K562 (cell line): ENCODE results near the gene GIMAP8. TPM values are rescaled to one million over a fixed set of nuclear protein-coding genes. Genes with fewer than 3 reads are reported as not detected.

Source experiments
- ATAC-seq: fragments of 200-7000 bp; cut with Tn5 transposase; 3 replicates; pipeline ENCODE4 v1.9.1; 2020; ENCODE audit warnings: moderate library complexity
- BruUV-seq: library from RNA; stranded (reverse); fragments of 400-500 nt; replicated peaks from 2 replicates; lab custom pipeline; 2021; lab: Mats Ljungman, UMichigan
- CTCF ChIA-PET: fragments of 300-600 bp; formaldehyde crosslinking; extraction: SDS; loops from one replicate; lab custom pipeline; 2021; ENCODE audit warnings: low intra/inter-chr PET ratio; lab: Yijun Ruan, JAX
- POLR2A ChIA-PET: fragments of 300-600, 350-650 bp; sonication (Branson Sonifier 250); formaldehyde crosslinking; extraction: SDS; loops from one replicate; lab custom pipeline; 2021; ENCODE audit warnings: antibody characterized with exemption, inconsistent platforms; lab: Yijun Ruan, JAX
- DNase-seq, 4 experiments: peaks; one replicate each; pipeline versions ENCODE4 v3.0.0 to v3.0.0-alpha.2; 2011 to 2018; ENCODE audit warnings: low spot score in 3 of 4, mixed read lengths in 3 of 4; ENCODE audit errors: extremely low read depth in 1 of 4
- FAIRE-seq: peaks from 2 replicates; lab custom pipeline; 2011; peaks lifted over from hg19 to GRCh38; lab: Jason Lieb, UNC
- H2AFZ ChIP-seq: 2 replicates; pipeline ENCODE4 v1.6.0; 2011; ENCODE audit warnings: low read depth, low read length, control low read depth, inconsistent platforms
- H3K27ac ChIP-seq: fragments of 200-600 bp; 3 replicates; pipeline ENCODE4 v1.8.0; 2011; ENCODE audit warnings: low read depth, mild to moderate bottlenecking, control low read depth, inconsistent platforms, low read length, moderate library complexity, mixed read lengths; ENCODE audit errors: extremely low read depth
- H3K27me3 ChIP-seq, 2 experiments: fragments of 300-600 bp in 1 of 2; 2 replicates in 1 of 2; 3 replicates in 1 of 2; pipeline versions ENCODE4 v1.6.0 to v1.8.0; 2011; ENCODE audit warnings: inconsistent platforms in 2 of 2, low read length in 2 of 2, mild to moderate bottlenecking in 1 of 2, mixed read lengths in 1 of 2, moderate library complexity in 1 of 2; ENCODE audit not compliant: control insufficient read depth in 2 of 2, insufficient read depth in 2 of 2
- H3K36me3 ChIP-seq: fragments of 300-600 bp; 3 replicates; pipeline ENCODE4 v1.8.0; 2011; ENCODE audit warnings: mild to moderate bottlenecking, low read length, inconsistent platforms; ENCODE audit not compliant: control insufficient read depth, insufficient read depth
- H3K4me1 ChIP-seq, 2 experiments: fragments of 200-600 bp in 1 of 2; replicated peaks in 1 of 2; 2 replicates in 1 of 2; 3 replicates in 1 of 2; pipeline versions ENCODE4 v1.5.1 to v1.8.0; 2011; ENCODE audit warnings: inconsistent platforms in 2 of 2, low read length in 2 of 2, mild to moderate bottlenecking in 1 of 2, mixed read lengths in 1 of 2, moderate library complexity in 1 of 2; ENCODE audit not compliant: control insufficient read depth in 2 of 2, insufficient read depth in 2 of 2
- H3K4me2 ChIP-seq: 2 replicates; pipeline ENCODE4 v1.6.1; 2011; ENCODE audit warnings: low read length, control low read depth, inconsistent platforms, mixed read lengths; ENCODE audit not compliant: insufficient read depth
- H3K4me3 ChIP-seq: fragments of 200-600 bp; sonication (generic), shearing (Covaris generic); 2 replicates; pipeline ENCODE4 v1.5.1; 2016; ENCODE audit warnings: control low read depth, inconsistent platforms
- H3K79me2 ChIP-seq: fragments of 200-600 bp; 3 replicates; pipeline ENCODE4 v1.8.0; 2011; ENCODE audit warnings: low read length, inconsistent platforms; ENCODE audit not compliant: control insufficient read depth, insufficient read depth
- H3K9ac ChIP-seq, 2 experiments: 2 replicates each; pipeline versions ENCODE4 v1.6.0 to v1.6.1; 2011; ENCODE audit warnings: low read depth in 2 of 2, low read length in 2 of 2, control low read depth in 1 of 2, inconsistent platforms in 1 of 2, mild to moderate bottlenecking in 1 of 2, mixed read lengths in 1 of 2; ENCODE audit not compliant: insufficient read depth in 1 of 2
- H3K9me1 ChIP-seq: one replicate; pipeline ENCODE4 v1.6.0; 2011; ENCODE audit warnings: inconsistent platforms, mild to moderate bottlenecking, low read length, moderate library complexity; ENCODE audit not compliant: control insufficient read depth, insufficient read depth
- H3K9me3 ChIP-seq: replicated peaks from 2 replicates; pipeline ENCODE4 v1.5.1; 2011; ENCODE audit warnings: low read depth, low read length, inconsistent platforms; ENCODE audit not compliant: control insufficient read depth, insufficient read depth
- H4K20me1 ChIP-seq: replicated peaks from 2 replicates; pipeline ENCODE4 v1.6.1; 2011; ENCODE audit warnings: low read length, inconsistent platforms, mixed read lengths; ENCODE audit not compliant: control insufficient read depth, insufficient read depth
- ADNP ChIP-seq: fragments of 200-800 bp; sonication (Bioruptor generic); IDR thresholded peaks from 2 replicates; pipeline ENCODE4 v1.6.1; 2016; ENCODE audit warnings: missing genetic modification characterization, missing compliant biosample characterization
- PML ChIP-seq: IDR thresholded peaks from 2 replicates; pipeline ENCODE4 v1.6.1; 2012; ENCODE audit warnings: low read length, inconsistent platforms
- POLR2AphosphoS2 ChIP-seq: IDR thresholded peaks from 2 replicates; pipeline ENCODE4 v1.6.1; 2012; ENCODE audit warnings: low read length, improper control_type of control experiment
- RAD51 ChIP-seq: fragments of 450-650 bp; IDR thresholded peaks from 2 replicates; pipeline ENCODE4 v1.7.1; 2016; ENCODE audit warnings: low read depth, mild to moderate bottlenecking, borderline replicate concordance
- TAF9B ChIP-seq: fragments of 450-650 bp; IDR thresholded peaks from 2 replicates; pipeline ENCODE4 v1.6.1; 2018; ENCODE audit warnings: mild to moderate bottlenecking; ENCODE audit not compliant: partially characterized antibody
- USF2 ChIP-seq: sonication (generic); formaldehyde crosslinking; IDR thresholded peaks from 2 replicates; pipeline ENCODE4 v1.5.0; 2020; ENCODE audit warnings: missing genetic modification reagents
- WHSC1 ChIP-seq: IDR thresholded peaks from one replicate; pipeline ENCODE4 v1.6.1; 2012; ENCODE audit warnings: low read length, control low read depth, inconsistent platforms
- ZNF134 ChIP-seq: fragments of 250-450 bp; sonication (Bioruptor Pico); conservative IDR thresholded peaks from 2 replicates; pipeline ENCODE4 v1.4.0; 2020
- ZNF280A ChIP-seq: fragments of 450-650 bp; IDR thresholded peaks from 2 replicates; pipeline ENCODE4 v1.6.1; 2018; ENCODE audit warnings: mild to moderate bottlenecking, low read depth; ENCODE audit not compliant: partially characterized antibody
- ZNF407 ChIP-seq: fragments of 450-650 bp; IDR thresholded peaks from 2 replicates; pipeline ENCODE4 v1.6.1; 2016; ENCODE audit warnings: low read depth
- WGBS: fragments of 100-300 bp; shearing (Covaris generic); methylation state at CpG from one replicate; pipeline ENCODE4 v1.1.6; 2016; ENCODE audit warnings: low coverage, mixed read lengths; ENCODE audit not compliant: insufficient coverage; ENCODE audit errors: missing lambda C conversion rate; 5-methylcytosine and 5-hydroxymethylcytosine counted together
- in situ Hi-C: fragments of 300-500 bp; cut with MboI; formaldehyde crosslinking; loops from 4 replicates; pipeline ENCODE4 v1.15.0; 2018; ENCODE audit warnings: inconsistent platforms, mixed read lengths
- intact Hi-C: fragments of 100-400 bp; cut with micrococcal nuclease; formaldehyde crosslinking; loops from 2 replicates; pipeline ENCODE4 v1.14.2; 2022
- polyA plus RNA-seq, 8 experiments: library from polyadenylated mRNA; depleted of rRNA in 4 of 8; stranded (reverse) in 5 of 8; unstranded in 3 of 8; fragments of >200 nt; fragmentation: Nextera tagmentation in 2 of 8; fragmentation: Illumina TruSeq in 1 of 8; extraction: Ambion mirVana in 2 of 8; extraction: Trizol in 1 of 8; gene quantifications; 2 replicates each; pipeline versions ENCODE4 v1.2.1 to v1.2.3, GENCODE V29; 2011 to 2014; ENCODE audit warnings: inconsistent platforms in 1 of 8, missing spikeins in 1 of 8
- total RNA-seq, 7 experiments: library from RNA; depleted of rRNA in 6 of 7; stranded (reverse); fragments of >200 nt in 6 of 7; fragmentation: Illumina TruSeq in 2 of 7; extraction: Trizol in 2 of 7; gene quantifications; 2 replicates each; pipeline versions ENCODE4 v1.2.1 to v1.2.3, GENCODE V29; 2011 to 2021; ENCODE audit warnings: low replicate concordance in 1 of 7
- TF ChIP-seq, protein P1 (sequence below): IDR thresholded peaks from 3 replicates; pipeline ENCODE4 v1.6.1; 2011; ENCODE audit warnings: borderline replicate concordance, mild to moderate bottlenecking; ENCODE audit not compliant: insufficient read length, insufficient read depth

GIMAP8 gene
- total and polyA plus RNA-seq, 9 of the 15 experiments (the other 6 are each of a cell fraction or from before 2014, with no cell fraction given): not detected

DNA sequence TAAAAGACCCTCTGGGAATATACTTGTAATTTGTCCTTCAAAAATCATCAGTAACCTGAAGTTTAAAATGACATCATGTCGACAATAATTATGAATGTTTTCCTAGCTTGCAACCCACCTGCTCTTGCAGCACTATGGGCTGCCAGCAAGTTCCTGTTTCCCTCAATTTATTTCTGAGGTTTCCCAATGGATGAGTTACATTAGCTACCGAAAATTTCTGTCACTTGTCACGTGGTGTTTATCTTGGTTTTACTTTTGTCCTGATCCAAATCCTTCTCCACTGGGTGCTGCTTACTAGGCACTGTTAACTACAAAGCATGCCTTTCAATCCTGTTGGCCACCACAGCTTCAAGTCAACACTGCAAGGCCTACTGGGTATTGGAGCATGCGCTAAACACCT is 31.5 kb downstream of the GIMAP8 start:
- Histone ChIP-seq H3K79me2 (no peaks in the 10 kb centered on the region), H3K4me1 (no peaks in the 10 kb centered on the region; a peak in 1 of 5 replicates), H3K36me3 (no peaks in the 10 kb centered on the region), H3K27ac (no peak overlapping the region), H3K4me2 (no peak overlapping the region), H3K9me3 (no peaks in the 10 kb centered on the region), H3K4me3 (no peak overlapping the region), H2AFZ (no peak overlapping the region), H3K9me1 (no peaks in the 10 kb centered on the region), H3K27me3 (peaks cover 26 to 36% of the 10 kb centered on the region in 2 experiments), H4K20me1 (no peaks in the 10 kb centered on the region), H3K9ac (no peak overlapping the region)
- intact Hi-C loops (loop anchor here (5.0 kb wide), 1 partner anchor 35 kb away; no protein-coding TSS in a partner anchor), in situ Hi-C loops (no loop called here)
- no TSS peak for BruUV-seq
- DNase-seq (no peak), FAIRE-seq (no peak), ATAC-seq (no peak)
- POLR2A ChIA-PET: interaction anchor here (0.6 to 0.8 kb wide), 2 partner anchors 32 to 628 kb away, joined by 3 read pairs; no protein-coding TSS in a partner anchor
- CTCF ChIA-PET: no interaction called here
- 2% methylated on average over 4 of the region's 4 CpGs for WGBS
- TF ChIP-seq USF2 (CRISPR knock-in tag): 0 out of 2 replicates have a peak, but pooled peaks have one; percentile 3
- TF ChIP-seq PML: no peak
- TF ChIP-seq, protein P1, sequence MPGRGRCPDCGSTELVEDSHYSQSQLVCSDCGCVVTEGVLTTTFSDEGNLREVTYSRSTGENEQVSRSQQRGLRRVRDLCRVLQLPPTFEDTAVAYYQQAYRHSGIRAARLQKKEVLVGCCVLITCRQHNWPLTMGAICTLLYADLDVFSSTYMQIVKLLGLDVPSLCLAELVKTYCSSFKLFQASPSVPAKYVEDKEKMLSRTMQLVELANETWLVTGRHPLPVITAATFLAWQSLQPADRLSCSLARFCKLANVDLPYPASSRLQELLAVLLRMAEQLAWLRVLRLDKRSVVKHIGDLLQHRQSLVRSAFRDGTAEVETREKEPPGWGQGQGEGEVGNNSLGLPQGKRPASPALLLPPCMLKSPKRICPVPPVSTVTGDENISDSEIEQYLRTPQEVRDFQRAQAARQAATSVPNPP: no peak
- no peak for TF ChIP-seq POLR2AphosphoS2
- TF ChIP-seq ZNF134: no peak
- peak; percentile 39; the same call in 1 of the 2 replicates for TF ChIP-seq RAD51
- TF ChIP-seq TAF9B: no peak
- no peak for TF ChIP-seq ZNF407
- TF ChIP-seq WHSC1: no peak
- no peak for TF ChIP-seq ZNF280A
- no peak for TF ChIP-seq ADNP (tag)
